ENCODE measurements around the gene SGPL1. TPM values are rescaled to one million over a fixed set of nuclear protein-coding genes. Genes with fewer than 3 reads are reported as not detected.

SGPL1 gene
- polyA plus RNA-seq, 1 donor from 2014 or later: 33.4 TPM

- Histone ChIP-seq H3K9me3 (ENCODE audit: low read length) (no peaks in the 10 kb centered on the region), H3F3A (ENCODE audit: insufficient read depth, low read length, poor library complexity, severe bottlenecking) (no peaks in the 10 kb centered on the region), H3K9me2 (ENCODE audit: insufficient read depth, low read length) (no peaks in the 10 kb centered on the region), H3K36me3 (ENCODE audit: insufficient read depth, low read length) (no peaks in the 10 kb centered on the region), H3K9ac (ENCODE audit: low read length) (no peak overlapping the region), H3K4me3 (ENCODE audit: low read length) (no peak overlapping the region), H3K4me2 (ENCODE audit: low read length) (no peak overlapping the region), H3K79me2 (replicated peaks; ENCODE audit: insufficient read depth, low read length) (no peaks in the 10 kb centered on the region), H2AFZ (ENCODE audit: low read depth, low read length) (no peak overlapping the region), H3K27ac (ENCODE audit: low read length) (no peak overlapping the region), H3K27me3 (ENCODE audit: insufficient read depth, low read depth, low read length) (no peaks in the 10 kb centered on the region), H4K20me1 (ENCODE audit: insufficient read depth) (no peaks in the 10 kb centered on the region)
- no peak for TF ChIP-seq POLR2AphosphoS5 (IDR thresholded peaks at IDR 0.05)
Measured at GRCh38 chr10:70779088-70779487, 36.7 kb upstream of the SGPL1 start.

GRCh38 chr10:70779511-70780369 is 36.0 kb upstream of the SGPL1 start:
- Histone ChIP-seq H3K4me2 (ENCODE audit: low read length) (no peak overlapping the region), H3K9me2 (ENCODE audit: insufficient read depth, low read length) (no peaks in the 10 kb centered on the region), H2AFZ (ENCODE audit: low read depth, low read length) (no peak overlapping the region), H3K79me2 (replicated peaks; ENCODE audit: insufficient read depth, low read length) (no peaks in the 10 kb centered on the region), H4K20me1 (ENCODE audit: insufficient read depth) (no peaks in the 10 kb centered on the region), H3K36me3 (ENCODE audit: insufficient read depth, low read length) (no peaks in the 10 kb centered on the region), H3K27me3 (ENCODE audit: insufficient read depth, low read depth, low read length) (no peaks in the 10 kb centered on the region), H3F3A (ENCODE audit: insufficient read depth, low read length, poor library complexity, severe bottlenecking) (no peaks in the 10 kb centered on the region), H3K9me3 (ENCODE audit: low read length) (no peaks in the 10 kb centered on the region), H3K27ac (ENCODE audit: low read length) (no peak overlapping the region), H3K9ac (ENCODE audit: low read length) (no peak overlapping the region), H3K4me3 (ENCODE audit: low read length) (no peak overlapping the region)
- TF ChIP-seq EZH2 (IDR thresholded peaks at IDR 0.05; ENCODE audit: borderline replicate concordance, insufficient read depth, low read length, poor library complexity, severe bottlenecking) (no peak), MXI1 (conservative IDR thresholded peaks at IDR 0.05; ENCODE audit: poor library complexity, severe bottlenecking) (no peak), RAD21 (conservative IDR thresholded peaks at IDR 0.05) (no peak), TAF1 (IDR thresholded peaks at IDR 0.05; ENCODE audit: low read depth) (no peak), POLR2AphosphoS5 (IDR thresholded peaks at IDR 0.05) (no peak)

- Histone ChIP-seq H3K79me2 (replicated peaks; ENCODE audit: insufficient read depth, low read length) (no peaks in the 10 kb centered on the region), H3K9ac (ENCODE audit: low read length) (no peak overlapping the region), H3K9me3 (ENCODE audit: low read length) (no peaks in the 10 kb centered on the region), H4K20me1 (ENCODE audit: insufficient read depth) (no peaks in the 10 kb centered on the region), H3K9me2 (ENCODE audit: insufficient read depth, low read length) (no peaks in the 10 kb centered on the region), H3K4me3 (ENCODE audit: low read length) (no peak overlapping the region), H3K27ac (ENCODE audit: low read length) (no peak overlapping the region), H3K27me3 (ENCODE audit: insufficient read depth, low read depth, low read length) (no peaks in the 10 kb centered on the region), H3K4me2 (ENCODE audit: low read length) (no peak overlapping the region), H2AFZ (ENCODE audit: low read depth, low read length) (no peak overlapping the region), H3F3A (ENCODE audit: insufficient read depth, low read length, poor library complexity, severe bottlenecking) (no peaks in the 10 kb centered on the region), H3K36me3 (ENCODE audit: insufficient read depth, low read length) (no peaks in the 10 kb centered on the region)
- TF ChIP-seq POLR2AphosphoS5 (IDR thresholded peaks at IDR 0.05): no peak
- TF ChIP-seq MXI1 (conservative IDR thresholded peaks at IDR 0.05; ENCODE audit: poor library complexity, severe bottlenecking): no peak
- no peak for TF ChIP-seq SMC3 (conservative IDR thresholded peaks at IDR 0.05; ENCODE audit: poor library complexity)
- TF ChIP-seq RAD21 (conservative IDR thresholded peaks at IDR 0.05): no peak
Measured at GRCh38 chr10:70780370-70780760, 35.4 kb upstream of the SGPL1 start.

GRCh38 chr10:70780772-70781171 is 35.0 kb upstream of the SGPL1 start:
- H3K9me3 ChIP-seq (ENCODE audit: low read length): no peaks in the 10 kb centered on the region
- no peak overlapping the region for H3K27ac ChIP-seq (ENCODE audit: low read length)
- H3K79me2 ChIP-seq (replicated peaks; ENCODE audit: insufficient read depth, low read length): no peaks in the 10 kb centered on the region
- H3K4me2 ChIP-seq (ENCODE audit: low read length): no peak overlapping the region
- H3K4me3 ChIP-seq (ENCODE audit: low read length): no peak overlapping the region
- no peaks in the 10 kb centered on the region for H3F3A ChIP-seq (ENCODE audit: insufficient read depth, low read length, poor library complexity, severe bottlenecking)
- TF ChIP-seq TAF1 (IDR thresholded peaks at IDR 0.05; ENCODE audit: low read depth) (no peak), EP300 (conservative IDR thresholded peaks at IDR 0.05; ENCODE audit: poor library complexity, severe bottlenecking) (no peak)
- no peak overlapping the region for H2AFZ ChIP-seq (ENCODE audit: low read depth, low read length)
- H3K36me3 ChIP-seq (ENCODE audit: insufficient read depth, low read length): no peaks in the 10 kb centered on the region
- H4K20me1 ChIP-seq (ENCODE audit: insufficient read depth): no peaks in the 10 kb centered on the region
- H3K9me2 ChIP-seq (ENCODE audit: insufficient read depth, low read length): no peaks in the 10 kb centered on the region
- H3K9ac ChIP-seq (ENCODE audit: low read length): no peak overlapping the region
- no peaks in the 10 kb centered on the region for H3K27me3 ChIP-seq (ENCODE audit: insufficient read depth, low read depth, low read length)

All from neural cell (in vitro differentiated cells).